ENCODE measurements around the gene AHNAK.

DNA sequence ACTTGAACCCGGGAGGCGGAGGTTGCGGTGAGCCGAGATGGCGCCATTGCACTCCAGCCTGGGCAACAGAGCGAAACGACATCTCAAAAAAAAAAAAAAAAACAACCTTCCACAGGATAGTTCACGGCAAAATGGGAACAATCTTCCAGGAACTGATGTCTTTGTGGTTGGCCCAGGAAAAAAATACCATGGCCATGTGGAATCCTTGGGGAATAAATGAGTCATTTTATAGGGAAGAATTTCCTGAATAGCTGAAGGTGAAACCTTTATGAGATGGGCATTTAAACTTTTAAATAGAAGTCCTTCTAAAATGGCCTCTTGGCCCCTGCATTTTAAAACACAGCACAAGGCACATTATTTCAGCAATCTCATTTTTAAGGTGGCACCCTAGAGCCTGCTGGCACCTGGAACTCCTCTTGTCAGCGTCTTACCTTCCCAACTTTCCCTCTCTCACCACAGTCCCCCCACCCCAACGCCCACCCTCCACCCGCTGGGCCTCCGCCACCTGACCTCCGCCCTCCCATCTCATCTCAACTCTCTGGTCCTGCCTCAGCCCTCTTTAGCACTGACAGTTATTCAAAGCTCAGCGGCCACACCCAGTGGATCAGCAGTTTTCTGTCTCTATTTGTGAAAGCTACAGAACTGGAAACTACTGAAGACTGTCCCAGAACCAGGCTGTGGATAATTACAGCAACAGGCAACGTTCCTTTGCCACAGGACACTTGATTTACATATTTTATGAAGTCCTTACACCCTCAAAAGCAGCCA is 84.7 kb downstream of the AHNAK start:
- no peak for TF ChIP-seq EZH2 (IDR thresholded peaks at IDR 0.05; ENCODE audit: low read length, missing control alignments)
- TF ChIP-seq, protein P1, sequence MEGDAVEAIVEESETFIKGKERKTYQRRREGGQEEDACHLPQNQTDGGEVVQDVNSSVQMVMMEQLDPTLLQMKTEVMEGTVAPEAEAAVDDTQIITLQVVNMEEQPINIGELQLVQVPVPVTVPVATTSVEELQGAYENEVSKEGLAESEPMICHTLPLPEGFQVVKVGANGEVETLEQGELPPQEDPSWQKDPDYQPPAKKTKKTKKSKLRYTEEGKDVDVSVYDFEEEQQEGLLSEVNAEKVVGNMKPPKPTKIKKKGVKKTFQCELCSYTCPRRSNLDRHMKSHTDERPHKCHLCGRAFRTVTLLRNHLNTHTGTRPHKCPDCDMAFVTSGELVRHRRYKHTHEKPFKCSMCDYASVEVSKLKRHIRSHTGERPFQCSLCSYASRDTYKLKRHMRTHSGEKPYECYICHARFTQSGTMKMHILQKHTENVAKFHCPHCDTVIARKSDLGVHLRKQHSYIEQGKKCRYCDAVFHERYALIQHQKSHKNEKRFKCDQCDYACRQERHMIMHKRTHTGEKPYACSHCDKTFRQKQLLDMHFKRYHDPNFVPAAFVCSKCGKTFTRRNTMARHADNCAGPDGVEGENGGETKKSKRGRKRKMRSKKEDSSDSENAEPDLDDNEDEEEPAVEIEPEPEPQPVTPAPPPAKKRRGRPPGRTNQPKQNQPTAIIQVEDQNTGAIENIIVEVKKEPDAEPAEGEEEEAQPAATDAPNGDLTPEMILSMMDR (conservative IDR thresholded peaks at IDR 0.05 in 1 of 2, IDR thresholded peaks at IDR 0.05 in 1 of 2; ENCODE audit: low read depth in 1 of 2, low read length in 2 of 2) = no peak

All from fibroblast of lung (primary cell).